Muscle of arm (tissue), 12 donors: ENCODE measurements around the gene ZNF335. TPM values are rescaled to one million over a fixed set of nuclear protein-coding genes. Genes with fewer than 3 reads are reported as not detected.
"Not testable (repeated sequence)": the region's sequence is repeated elsewhere in the genome, so short reads cannot be mapped to it uniquely, and the experiment has no call there.

Source experiments
- DNase-seq: peaks from one replicate; pipeline ENCODE4 v3.0.0-alpha.2; 2013
- polyA plus RNA-seq, 12 donors: library from polyadenylated mRNA; unstranded; fragments of 120-200 nt; gene quantifications; one replicate each; pipeline ENCODE4 v1.2.1, GENCODE V29; 2013; ENCODE audit not compliant: insufficient read length in 12 of 12

Gene ZNF335
- polyA plus RNA-seq, 12 donors: 6.4 to 16.5 (median 9.4) TPM; not detected in 1

GRCh38 chr20:45934046-45934585, 37.9 kb downstream of the ZNF335 start:
- peak; percentile 77 for DNase-seq

- DNase-seq: peak; percentile 61
These were observed 38.5 kb downstream of the ZNF335 start for GRCh38 chr20:45933266-45934045.

- DNase-seq: not testable (repeated sequence)
These were observed 40.3 kb downstream of the ZNF335 start for GRCh38 chr20:45931680-45932079.

- DNase-seq: no peak
These were observed 44.7 kb downstream of the ZNF335 start for GRCh38 chr20:45927071-45927878.

GRCh38 chr20:45926731-45927070, 45.3 kb downstream of the ZNF335 start:
- no peak for DNase-seq

- no peak for DNase-seq
These were observed 46.0 kb downstream of the ZNF335 start for GRCh38 chr20:45925821-45926506.

GRCh38 chr20:45924391-45925261, 47.4 kb downstream of the ZNF335 start:
- DNase-seq: no peak

- no peak for DNase-seq
These were observed 50.4 kb downstream of the ZNF335 start for GRCh38 chr20:45921337-45922189.

GRCh38 chr20:45920462-45921336, 51.3 kb downstream of the ZNF335 start:
- no peak for DNase-seq

- peak; percentile 79 for DNase-seq
These were observed 52.2 kb downstream of the ZNF335 start for GRCh38 chr20:45919542-45920399.

- DNase-seq: no peak
These were observed 53.0 kb downstream of the ZNF335 start for GRCh38 chr20:45918779-45919537.

GRCh38 chr20:45918182-45918737, 53.7 kb downstream of the ZNF335 start:
- DNase-seq: peak; percentile 43

GRCh38 chr20:45917790-45918141, 54.2 kb downstream of the ZNF335 start:
- peak; percentile 73 for DNase-seq

GRCh38 chr20:45913116-45913515, 58.9 kb downstream of the ZNF335 start:
- no peak for DNase-seq

GRCh38 chr20:45912344-45912682, 59.7 kb downstream of the ZNF335 start:
- DNase-seq: no peak

- DNase-seq: peak; percentile 72
These were observed 60.3 kb downstream of the ZNF335 start, which contains the start of gene PLTP for GRCh38 chr20:45911486-45912343. Gene PLTP (minus strand): TSS chr20:45912155. CDS start chr20:45911452, 703 bp downstream.
